ENCODE measurements around the gene ERCC6.

The ERCC6 gene

DNA sequence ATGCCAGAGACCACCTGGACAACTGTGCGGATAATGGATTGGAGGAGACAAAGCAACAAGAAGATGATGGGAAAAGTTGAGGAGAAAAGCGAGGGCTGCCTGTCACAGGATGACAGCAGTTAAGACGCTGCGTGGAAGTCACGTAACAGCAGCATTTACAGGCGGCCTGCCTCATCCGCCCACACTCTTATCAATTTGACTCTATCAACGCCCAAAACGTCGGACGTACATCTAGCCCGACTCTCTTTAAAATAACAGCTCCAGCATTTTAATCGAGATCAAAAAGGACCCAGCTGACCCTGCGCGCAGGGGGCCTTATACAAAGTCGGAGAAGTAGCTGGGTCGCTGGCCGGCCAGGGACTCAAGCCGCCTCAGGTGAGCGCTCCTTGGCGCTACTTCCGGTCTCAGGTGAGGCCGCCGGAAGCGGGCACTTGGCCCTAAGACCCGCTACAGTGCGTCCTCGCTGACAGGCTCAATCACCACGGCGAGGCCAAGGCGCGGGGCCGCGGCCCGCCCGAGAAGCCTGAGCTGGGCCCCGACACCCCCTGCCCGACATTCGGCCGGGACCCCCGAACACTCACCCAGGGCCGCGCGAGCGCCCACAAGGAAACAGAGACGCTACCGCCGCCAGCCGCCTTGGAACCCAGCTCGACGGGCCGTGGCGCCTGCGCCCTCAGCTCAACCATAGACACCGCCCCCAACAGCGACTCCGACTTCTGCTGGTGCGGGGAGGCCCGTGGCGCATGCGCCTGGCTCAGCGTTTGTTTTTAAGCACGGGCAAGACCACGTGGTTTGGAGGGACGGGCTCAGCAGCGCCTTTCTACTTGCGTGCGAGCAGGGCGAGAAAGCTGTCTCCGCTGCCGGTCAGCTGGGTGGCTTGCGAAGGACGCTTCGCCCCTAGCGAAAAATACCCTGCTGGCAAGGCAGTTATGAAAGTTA is at the start of gene ERCC6:
TSS of gene ERCC6 (minus strand) at position 741 of the 939 bp plus-strand sequence.
- peak; percentile 86 to 94 (median 92) for DNase-seq

DNA sequence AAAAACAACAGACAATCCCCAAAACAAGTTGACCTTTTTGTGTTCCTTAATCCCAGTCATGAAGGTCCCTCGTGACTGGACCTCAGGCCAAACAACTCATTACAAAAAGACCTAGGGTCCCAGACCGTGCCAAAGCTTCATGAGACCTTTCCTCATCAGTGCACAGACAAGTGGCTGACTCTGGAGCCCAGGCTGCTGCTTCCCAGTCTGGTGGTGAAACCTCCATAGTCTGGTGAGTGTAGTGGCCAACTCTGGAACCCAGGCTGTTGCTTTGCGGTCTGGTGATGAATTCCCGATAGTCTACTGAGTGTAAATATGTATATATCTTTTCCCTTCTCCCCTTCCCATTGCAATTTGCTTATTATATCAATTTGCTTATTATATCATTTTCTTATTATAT is 49.1 kb upstream of the ERCC6 start:
- no peak for DNase-seq

DNA sequence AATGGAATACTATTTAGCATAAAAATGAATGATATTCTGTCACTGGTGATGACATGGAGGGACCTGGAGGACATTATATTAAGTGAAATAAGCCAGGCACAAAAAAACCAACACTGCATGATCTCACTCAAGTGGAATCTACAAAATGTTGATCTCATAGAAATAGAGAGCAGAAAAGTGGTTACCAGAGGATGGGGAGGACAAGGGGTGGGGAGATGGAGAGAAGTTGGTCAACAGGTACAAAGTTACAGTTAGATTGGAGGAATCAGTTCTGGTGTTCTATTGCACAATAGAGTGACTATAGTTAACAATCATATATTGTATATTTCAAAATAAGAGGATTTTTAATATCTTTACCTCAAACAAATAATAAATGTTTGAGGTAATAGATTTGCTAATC is 46.5 kb upstream of the ERCC6 start:
- no peak for DNase-seq

DNA sequence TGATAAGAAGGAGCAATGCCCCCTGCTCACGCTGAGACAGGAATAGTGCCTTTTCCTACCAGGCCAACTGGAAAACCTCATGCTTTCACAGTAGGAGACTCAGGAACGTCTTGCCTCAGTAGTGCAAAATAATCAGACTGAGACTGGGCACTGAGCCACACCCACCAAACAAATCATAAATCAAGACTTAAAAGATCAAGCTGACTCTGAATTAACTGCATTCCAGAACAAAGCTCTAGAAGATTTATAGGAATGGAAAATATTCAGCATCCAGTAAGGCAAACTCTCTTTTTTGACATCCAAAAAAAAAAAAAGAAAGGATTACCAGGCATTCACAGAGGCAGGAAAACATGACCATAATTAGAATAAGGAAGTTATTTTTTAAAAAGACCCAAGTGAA is 40.7 kb upstream of the ERCC6 start:
- no peak for DNase-seq

DNA sequence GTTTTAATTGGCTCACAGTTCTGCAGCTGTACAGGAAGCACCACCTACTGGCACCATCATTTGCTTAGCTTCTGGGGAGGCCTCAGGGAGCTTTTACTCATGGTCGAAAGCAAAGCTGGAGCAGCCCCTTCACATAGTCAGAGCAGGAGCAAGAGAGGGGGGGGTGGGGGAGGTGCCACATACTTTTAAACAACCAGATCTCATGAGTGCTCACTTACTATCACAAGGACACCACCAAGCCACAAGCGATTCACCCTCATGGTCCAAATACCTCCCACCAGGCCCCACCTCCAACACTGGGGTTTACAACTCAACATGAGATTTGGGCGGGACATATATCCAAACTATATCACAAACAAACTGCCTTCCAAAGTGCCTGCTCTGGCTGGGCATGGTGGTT is 39.5 kb upstream of the ERCC6 start:
- no peak for DNase-seq

DNA sequence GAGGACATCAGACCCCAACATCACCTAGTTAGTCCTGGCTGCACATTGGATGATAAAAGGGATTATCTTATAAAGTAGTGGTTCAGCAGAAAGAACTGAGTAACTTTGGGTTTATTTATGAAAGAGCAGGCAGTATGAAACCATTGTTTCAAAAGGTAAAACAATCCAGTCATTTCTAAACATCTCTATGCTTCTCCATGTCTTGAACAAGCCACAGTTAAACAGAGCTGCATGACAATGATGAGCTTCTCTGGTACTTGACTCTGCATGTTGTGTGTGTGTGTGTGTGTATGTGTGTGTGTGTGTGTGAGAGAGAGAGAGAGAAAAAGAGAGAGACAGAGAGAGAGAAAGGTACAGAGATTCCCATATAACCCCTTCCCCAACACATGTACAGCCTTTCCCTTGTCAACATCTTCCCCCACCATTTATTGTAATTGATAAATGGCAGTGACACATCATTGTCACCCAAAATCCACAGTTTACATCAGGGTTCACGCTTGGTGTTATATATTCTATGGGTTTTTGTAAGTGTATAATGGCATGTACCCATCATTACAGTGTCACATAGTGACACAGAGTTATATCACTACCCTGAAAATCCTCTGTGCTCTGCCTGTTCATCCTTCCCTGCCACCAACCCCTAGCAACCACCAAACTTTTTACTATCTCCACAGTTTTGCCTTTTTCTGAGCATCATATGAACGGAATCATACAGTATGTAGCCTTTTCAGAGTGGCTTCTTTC is 38.4 kb upstream of the ERCC6 start:
- no peak for DNase-seq

DNA sequence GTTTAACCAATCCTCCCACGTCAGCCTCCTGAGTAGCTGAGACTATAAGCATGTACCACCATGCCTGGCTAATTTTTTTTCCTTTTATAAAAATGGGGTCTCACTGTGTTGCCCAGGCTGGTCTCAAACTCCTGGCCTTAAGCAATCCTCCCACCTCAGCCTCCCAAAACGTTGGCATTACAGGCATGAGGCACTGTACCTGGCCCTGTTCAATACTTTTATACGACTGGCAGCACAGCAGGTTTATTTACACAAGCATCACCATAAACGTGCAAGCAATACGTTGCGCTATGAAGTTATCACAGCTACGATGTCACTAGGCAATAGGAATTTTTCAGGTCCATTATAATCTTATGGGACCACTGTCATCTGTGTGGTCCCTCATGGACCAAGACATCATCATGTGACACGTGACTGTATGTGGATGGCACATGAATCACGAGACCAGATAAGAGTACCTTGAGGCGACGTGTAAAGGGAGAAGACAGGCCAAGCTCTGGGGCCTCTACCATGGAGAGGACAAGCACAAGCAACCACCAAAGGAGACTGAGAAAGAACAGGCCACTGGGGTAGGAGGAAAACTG is 36.7 kb upstream of the ERCC6 start:
- no peak for DNase-seq

DNA sequence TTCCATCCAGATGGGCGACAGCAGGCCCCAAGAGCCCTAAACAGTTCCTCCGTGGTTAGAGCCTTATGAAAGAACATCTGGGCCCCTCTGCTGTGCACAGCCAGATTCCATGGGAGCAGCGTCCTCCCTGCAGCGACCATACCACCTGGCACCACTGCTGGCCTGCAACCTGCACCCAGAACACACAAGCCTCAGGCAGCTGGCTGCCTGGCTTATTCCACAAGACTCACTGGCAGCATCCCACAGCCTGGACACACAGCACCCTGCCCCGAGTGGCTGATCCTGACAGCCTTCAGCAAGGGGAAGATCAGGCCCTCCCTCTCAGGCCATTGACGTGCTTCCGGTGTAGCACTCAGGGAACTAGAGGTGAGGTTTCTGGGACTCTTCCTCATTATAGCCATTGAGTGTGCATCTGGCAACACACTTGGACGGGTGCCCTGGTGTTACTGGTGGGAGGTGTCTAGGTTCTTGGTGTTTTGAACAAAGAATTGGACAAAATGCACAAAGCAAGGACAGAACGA is 33.7 kb upstream of the ERCC6 start:
- DNase-seq, result no peak

DNA sequence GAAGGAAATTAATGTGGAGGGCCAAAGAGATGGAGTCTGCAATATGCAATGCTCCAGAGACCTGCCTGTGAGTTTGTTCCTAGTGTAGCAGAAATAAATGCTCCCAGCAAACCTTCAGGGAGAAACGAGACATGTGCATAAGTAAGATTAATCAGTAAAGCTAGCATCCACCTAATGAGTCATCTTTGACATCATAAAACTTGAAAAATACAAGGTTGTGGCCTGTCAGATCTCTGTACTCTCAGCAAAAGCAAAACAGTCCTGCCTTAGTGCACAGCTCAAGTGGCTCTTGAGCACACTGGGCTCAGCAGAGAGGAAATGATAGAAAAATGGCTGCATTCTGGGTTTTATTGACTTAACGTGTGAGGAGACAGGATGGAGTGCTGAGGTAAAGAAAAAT is 32.5 kb upstream of the ERCC6 start:
- no peak for DNase-seq

DNA sequence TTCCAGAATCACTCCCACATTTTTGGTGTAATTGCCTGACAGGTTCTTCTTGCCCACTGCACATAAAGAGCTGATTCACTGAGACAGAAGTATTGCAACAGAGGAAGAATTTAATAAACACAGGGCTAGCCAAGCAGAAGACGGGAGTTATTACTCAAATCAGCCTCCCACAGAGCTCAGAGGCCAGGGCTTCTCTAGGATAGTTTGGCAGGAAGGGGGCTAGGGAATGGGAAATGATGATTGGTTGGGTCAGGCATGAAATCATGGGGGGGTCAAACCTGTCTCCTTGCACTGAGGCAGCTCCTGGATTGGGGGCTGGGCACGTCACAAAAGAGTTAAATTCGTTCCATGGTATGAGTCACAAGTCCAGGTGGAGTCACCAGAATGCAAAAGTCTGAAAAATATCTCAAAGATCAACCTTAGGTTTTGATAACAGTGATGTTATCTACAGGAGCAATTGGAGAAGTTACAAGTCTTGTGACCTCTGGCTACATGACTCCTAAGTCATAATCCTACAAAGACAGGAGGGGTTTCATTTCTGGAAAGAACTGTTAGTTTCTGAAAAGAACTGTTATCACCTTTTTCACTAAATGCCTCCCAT is 30.2 kb upstream of the ERCC6 start:
- DNase-seq, result no peak

DNA sequence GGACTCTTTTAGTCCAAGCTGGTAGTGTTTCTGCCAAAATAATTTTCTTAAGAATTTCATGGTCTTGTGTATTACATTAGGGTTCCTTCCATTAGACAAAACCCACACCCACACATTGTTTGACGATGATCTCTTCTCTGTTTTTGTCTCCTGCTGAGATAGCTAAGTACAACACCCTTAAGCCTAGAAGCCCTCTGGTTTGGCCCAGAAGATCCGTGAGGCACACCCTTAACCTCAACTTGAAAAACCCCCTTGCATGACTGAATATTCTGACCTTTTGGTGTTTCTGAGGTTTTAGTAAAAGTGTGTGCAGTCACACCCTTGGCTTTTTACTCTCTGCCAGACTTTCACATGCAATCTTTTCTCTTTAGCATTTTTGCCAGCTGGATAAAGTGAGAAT is 29.3 kb upstream of the ERCC6 start:
- no peak for DNase-seq

DNA sequence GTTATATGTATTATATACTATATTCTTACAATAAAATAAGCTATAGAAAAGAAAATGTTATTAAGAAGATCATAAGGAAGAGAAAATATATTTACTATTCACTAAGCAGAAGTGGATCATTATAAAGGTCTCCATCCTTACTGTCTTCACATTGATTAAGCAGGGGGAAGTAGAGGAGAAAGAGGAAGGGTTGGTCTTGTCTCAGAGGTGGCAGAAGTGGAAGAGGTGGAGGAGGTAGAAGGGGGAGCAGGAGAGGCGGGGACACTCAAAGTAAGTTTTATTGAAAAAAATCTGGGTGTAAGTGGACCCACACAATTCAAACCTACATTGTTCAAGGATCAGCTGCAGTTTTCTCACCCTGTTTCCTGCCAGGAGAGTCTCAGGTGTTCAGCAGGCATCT is 28.9 kb upstream of the ERCC6 start:
- no peak for DNase-seq

DNA sequence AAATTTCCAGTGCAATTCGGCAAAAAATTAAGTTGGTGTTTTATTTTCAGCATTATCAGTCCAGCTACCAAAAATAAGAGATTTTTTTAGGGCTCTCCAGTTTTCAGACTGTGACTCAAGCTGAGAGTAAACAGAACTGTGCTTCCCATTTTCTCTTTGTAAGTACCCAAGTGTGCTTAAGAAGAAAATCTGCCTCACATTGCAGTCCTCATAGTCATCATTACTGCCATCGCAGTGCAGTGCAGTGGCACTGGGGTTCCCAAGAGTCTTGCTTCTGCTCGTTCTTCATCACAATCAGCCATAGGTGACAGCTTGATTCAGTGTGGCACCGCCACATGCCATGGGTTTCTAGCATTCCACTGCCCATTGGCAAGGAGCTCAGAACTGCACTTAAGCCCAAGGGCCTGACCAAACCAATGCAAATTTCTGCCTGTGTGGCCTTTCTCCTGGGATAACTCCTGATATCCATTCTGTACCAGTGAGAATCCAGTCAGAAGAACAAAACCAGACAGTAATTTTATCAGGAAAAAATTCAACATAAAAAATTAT is 25.6 kb upstream of the ERCC6 start:
- DNase-seq, result no peak

DNA sequence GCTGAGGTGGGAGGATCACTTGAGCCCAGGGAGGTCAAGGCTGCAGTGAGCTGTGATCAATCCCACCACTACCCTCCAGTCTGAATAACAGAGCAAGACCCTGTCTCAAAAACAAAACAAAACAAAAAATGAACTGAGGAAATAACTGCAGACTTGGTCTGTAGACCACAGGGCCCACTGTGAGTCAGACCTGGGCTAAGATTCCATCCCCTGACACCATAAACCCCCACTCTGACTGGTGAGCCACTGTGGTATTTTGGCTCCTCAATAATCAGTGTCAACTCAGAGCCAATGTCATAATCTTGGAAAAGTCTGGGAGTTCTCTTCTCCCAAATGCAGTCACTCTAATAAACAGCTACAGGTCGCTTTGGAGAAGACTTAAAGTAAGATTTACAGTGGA is 24.0 kb upstream of the ERCC6 start:
- DNase-seq, result no peak

DNA sequence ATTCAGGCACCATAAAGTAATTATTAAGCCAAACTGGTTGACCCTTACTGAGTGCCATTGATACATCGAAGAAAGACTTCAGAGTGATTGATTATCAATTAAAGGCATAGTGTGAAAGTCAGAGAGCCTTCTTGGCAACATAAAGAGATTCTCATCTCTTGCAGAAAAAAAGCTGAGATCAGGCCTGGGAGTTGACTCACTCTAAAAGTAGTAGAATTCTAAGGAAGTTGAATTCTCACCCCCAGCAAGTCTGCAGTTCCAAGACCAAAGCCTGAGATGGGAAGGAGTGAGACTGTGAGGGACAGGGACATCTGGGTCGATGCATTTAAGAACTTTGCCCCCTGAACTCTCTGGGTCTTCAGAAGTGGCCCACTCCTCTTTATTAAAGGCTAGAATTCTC is 21.6 kb upstream of the ERCC6 start:
- DNase-seq, result no peak

DNA sequence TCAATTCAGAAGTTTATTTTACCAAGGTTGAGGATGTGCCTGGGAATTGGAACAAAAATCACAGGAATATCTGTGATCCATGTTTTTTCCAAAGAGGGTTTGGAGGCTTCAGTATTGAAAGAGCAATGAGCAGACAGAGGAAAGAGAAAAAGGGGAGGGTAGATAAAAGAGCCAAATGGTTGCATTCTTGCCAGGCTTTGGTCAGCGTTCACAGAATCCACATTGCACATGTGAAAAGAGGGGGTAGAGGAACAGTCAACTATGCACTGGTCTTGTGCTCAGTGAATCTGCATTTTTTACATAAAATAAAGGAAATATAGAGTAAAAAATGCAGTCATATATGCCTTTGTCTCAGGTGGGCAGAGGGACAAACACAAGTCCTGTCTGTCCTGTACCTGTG is 20.6 kb upstream of the ERCC6 start:
- no peak for DNase-seq

DNA sequence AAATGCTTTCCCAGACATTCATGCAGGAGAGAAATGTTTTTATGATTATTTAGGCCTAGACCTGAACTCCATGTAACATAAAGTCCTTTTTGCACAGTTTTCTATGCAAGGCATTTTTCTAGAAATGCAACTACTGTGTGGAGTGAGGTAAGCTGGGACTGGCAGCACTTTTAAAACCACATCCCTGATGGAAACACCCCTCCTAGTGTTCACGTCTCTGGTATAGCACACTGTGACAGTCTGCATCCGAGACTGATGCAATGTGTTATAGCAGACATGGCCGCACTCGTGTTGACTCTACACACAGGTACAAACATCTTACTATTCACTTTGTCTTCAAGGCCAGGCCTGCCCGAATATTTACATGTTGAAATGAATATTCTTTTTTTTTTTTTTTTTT is 19.3 kb upstream of the ERCC6 start:
- DNase-seq, result no peak

DNA sequence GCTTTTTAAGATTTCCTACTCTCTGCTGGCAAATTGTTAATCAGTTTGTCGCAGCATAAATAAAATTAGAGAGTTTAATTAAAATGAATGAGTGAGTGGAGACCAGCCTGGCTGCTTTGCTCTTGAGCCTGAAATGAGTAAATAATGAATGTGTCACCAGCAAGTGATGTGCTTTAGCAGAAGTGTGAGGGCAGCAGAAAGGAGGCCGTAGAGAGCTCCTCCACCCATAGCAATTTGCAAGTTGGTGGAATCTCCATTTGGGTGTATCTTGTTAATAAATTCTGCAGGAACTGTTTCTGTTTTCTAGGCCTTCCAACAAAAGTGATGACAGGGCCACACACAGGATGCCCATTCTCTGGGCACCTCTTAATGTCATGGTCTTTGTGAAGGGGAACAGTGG is 18.8 kb upstream of the ERCC6 start:
- no peak for DNase-seq

DNA sequence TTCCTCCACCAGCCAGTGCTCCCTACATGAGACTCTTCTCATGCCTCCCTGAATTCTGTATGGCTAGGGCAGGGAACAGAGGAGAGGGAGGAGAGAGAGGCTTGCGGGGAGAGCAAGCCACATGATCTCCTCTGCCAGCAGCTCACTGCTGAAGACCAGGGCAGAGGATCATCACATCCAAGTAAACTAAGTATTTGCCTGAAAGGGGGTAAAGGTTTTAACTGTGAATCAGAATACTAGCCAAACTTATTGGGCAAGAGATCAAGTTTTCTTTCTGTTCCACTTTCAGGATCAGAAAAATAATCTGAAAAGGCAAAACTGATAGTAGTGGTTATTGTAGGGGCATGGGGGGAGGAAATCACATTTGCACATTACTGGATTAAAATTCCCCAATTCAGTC is 17.8 kb upstream of the ERCC6 start:
- no peak for DNase-seq

DNA sequence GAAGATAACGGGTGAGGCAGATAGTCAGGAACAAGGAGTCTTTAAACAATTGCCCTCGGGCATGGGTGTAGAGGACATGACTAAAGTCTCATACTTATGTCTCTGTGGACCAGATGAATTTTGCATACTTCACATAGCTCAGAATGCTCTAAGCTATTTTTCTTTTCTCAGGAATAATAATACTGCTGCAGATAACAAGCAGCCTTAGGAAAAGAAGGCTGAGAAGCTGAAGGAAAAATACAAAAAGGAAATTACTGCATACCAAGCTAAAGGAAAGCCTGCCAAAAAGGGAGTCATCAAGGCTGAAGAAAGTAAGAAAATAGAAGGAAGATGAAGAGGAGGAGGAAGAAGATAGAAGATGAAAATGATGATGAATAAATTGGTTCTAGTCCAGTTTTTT is 13.4 kb upstream of the ERCC6 start:
- DNase-seq, result no peak

DNA sequence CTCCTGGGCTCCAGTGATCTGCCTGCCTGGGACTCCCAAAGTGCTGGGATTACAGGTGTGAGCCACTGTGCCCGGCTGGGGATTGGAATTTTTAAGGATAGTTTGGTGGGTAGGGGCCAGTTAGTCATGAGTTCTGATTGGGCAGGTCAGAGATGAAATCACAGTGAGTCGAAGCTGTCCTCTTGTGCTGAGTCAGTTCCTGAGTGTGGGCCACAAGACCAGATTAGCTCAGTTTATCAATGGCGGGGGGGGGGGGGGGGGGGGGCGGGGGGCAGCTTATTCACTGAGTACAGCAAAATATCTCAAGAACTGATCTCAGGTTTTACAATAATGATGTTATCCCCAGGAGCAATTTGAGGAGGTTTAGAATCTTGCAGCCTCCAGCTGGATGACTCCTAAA is 11.6 kb upstream of the ERCC6 start:
- DNase-seq, result no peak

DNA sequence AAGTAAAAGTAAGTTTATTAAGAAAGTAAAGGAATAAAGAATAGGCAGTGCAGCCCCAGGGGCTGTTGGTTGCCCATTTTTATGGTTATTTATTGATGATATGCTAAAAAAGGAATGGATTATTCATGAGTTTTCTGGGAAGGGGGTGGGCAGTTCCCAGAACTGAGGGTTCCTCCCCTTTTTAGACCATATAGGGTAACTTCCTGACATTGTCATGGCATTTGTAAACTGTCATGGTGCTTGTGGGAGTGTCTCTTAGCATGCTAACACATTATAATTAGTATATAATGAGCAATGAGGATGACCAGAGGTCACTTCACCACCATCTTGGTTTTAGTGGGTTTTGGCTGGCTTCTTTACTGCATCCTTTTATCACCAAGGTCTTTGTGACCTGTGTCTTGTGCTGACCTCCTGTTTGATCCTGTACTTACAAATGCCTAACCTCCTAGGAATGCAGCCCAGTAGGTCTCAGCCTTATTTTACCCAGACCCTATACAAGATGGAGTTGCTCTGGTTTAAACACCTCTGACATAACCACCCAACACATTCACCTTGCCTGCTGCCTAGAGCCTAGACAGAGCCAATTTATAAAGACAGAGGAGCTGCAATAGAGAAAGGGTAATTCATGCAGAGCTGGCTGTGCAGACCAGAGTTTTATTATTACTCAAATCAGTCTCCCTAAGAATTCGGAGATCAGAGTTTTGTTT is 10.9 kb upstream of the ERCC6 start:
- no peak for DNase-seq

All from stimulated activated naive CD4-positive, alpha-beta T cell (primary cell).